PC-9 (cell line): ENCODE measurements around the gene RAB10.
"Not testable (repeated sequence)": the region's sequence is repeated elsewhere in the genome, so short reads cannot be mapped to it uniquely, and the experiment has no call there.

Source experiments
- CTCF ChIP-seq: fragments of 200-600 bp; sonication (generic); conservative IDR thresholded peaks from 2 replicates; pipeline ENCODE4 v1.6.1; 2017; ENCODE audit warnings: mixed run types, antibody characterized with exemption, mild to moderate bottlenecking, moderate library complexity
- EZH2 ChIP-seq: fragments of 200-600 bp; sonication (generic); IDR thresholded peaks from 2 replicates; pipeline ENCODE4 v1.8.0; 2017; ENCODE audit warnings: antibody characterized with exemption, low read depth

GRCh38 chr2:26016706-26017045 lies 17.2 kb upstream of the RAB10 start:
- TF ChIP-seq CTCF, EZH2: not testable (repeated sequence)
